ENCODE results near the gene SLC9A8. TPM values are rescaled to one million over a fixed set of nuclear protein-coding genes. Genes with fewer than 3 reads are reported as not detected.

Gene SLC9A8
- total and polyA plus RNA-seq, 2 donors (not counting 1 experiment from before 2014, with no cell fraction given): 17.8 to 29.7 TPM

DNA sequence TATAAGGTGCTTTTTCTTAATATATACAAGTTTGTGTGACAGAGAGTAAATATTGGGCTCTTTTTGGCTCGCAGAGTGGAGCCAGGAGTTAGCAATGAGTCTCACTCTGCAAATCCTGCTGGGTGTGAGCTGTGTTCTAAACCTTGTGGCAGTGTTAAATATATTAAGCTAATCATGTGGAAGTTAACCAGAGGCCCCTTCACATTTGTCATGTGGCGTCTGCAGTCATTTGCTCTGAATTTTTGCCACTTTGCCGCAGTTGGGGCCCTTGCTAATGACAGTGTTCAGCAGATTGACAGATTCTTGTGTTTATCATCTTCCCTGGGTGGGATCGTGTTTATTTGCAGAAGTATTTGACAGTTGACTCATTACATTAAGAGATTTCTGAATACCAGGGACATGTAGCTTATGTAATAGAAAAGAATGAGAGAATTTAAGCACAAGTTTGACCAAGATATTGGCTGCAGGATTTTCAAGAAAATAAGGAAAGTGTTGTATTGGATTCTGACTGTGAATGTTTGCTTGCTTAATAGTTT, 64.8 kb downstream of the SLC9A8 start:
- H3K27me3 ChIP-seq (replicated peaks in 1 of 4; ENCODE audit: control extremely low read depth in 1 of 4, control insufficient read depth in 3 of 4, insufficient read depth in 4 of 4, low read length in 3 of 4): no peaks in the 10 kb centered on the region
- no peaks in the 10 kb centered on the region for H3K9me3 Mint-ChIP-seq (ENCODE audit: insufficient read depth)
- H3K4me2 ChIP-seq (replicated peaks; ENCODE audit: low read depth, low read length, poor library complexity, severe bottlenecking): no peak overlapping the region
- H3K4me1 ChIP-seq (ENCODE audit: control insufficient read depth in 2 of 2, insufficient read depth in 2 of 2, low read length in 2 of 2): no peaks in the 10 kb centered on the region
- no peak overlapping the region for H3K9ac ChIP-seq (ENCODE audit: low read length)
- H3K79me2 ChIP-seq (ENCODE audit: control insufficient read depth, insufficient read depth, low read length): no peaks in the 10 kb centered on the region
- no peak for DNase-seq
- ATAC-seq (ENCODE audit: low read depth): no peak
- no peak overlapping the region for H2AFZ ChIP-seq (ENCODE audit: insufficient read depth, low read depth, low read length, poor library complexity, severe bottlenecking)
- no peaks in the 10 kb centered on the region for H3K4me1 Mint-ChIP-seq
- ChIA-PET POLR2A (interaction anchor here (0.6 kb wide), 1 partner anchor 28 kb away, joined by 3 read pairs; no protein-coding TSS in a partner anchor), CTCF (interaction anchor here (1.2 kb wide), 1 partner anchor 16 kb away, joined by 3 read pairs; no protein-coding TSS in a partner anchor)
- no peak overlapping the region for H3K4me3 ChIP-seq (ENCODE audit: control extremely low read depth in 1 of 5, extremely low read depth in 1 of 5, insufficient read depth in 1 of 5, low read depth in 2 of 5, low read length in 4 of 5)
- intact Hi-C loops (cut with micrococcal nuclease): no loop called here
- H4K20me1 ChIP-seq (ENCODE audit: control insufficient read depth, insufficient read depth, low read length, poor library complexity, severe bottlenecking): no peaks in the 10 kb centered on the region
- no peak for TF ChIP-seq EZH2 (IDR thresholded peaks at IDR 0.05; ENCODE audit: borderline replicate concordance, insufficient read depth, low read depth, low read length, poor library complexity, severe bottlenecking)
- TF ChIP-seq CTCF (IDR thresholded peaks at IDR 0.05): no peak
- H3K9me3 ChIP-seq (ENCODE audit: control extremely low read depth in 1 of 3, control insufficient read depth in 2 of 3, insufficient read depth in 1 of 3, low read length in 2 of 3): no peaks in the 10 kb centered on the region
- no peaks in the 10 kb centered on the region for H3K27me3 Mint-ChIP-seq
- H3K4me3 Mint-ChIP-seq: no peak overlapping the region
- H3K27ac ChIP-seq (ENCODE audit: low read length in 2 of 2): no peak overlapping the region
- H3K36me3 ChIP-seq (replicated peaks in 1 of 2; ENCODE audit: control extremely low read depth in 1 of 2, control insufficient read depth in 1 of 2, extremely low read depth in 1 of 2, insufficient read depth in 2 of 2, low read length in 1 of 2): peaks cover 0 to 47% of the 10 kb centered on the region in 2 experiments
- H3K27ac Mint-ChIP-seq: no peak overlapping the region
- WGBS (ENCODE audit: insufficient coverage): 83% methylated on average over 3 of the region's 4 CpGs

GRCh38 chr20:49878977-49879376, 66.3 kb downstream of the SLC9A8 start:
- POLR2A ChIA-PET: no interaction called here
- H4K20me1 ChIP-seq (ENCODE audit: control insufficient read depth, insufficient read depth, low read length, poor library complexity, severe bottlenecking): no peaks in the 10 kb centered on the region
- DNase-seq: no peak
- H2AFZ ChIP-seq (ENCODE audit: insufficient read depth, low read depth, low read length, poor library complexity, severe bottlenecking): no peak overlapping the region
- Mint-ChIP-seq H3K4me3 (no peak overlapping the region), H3K9me3 (ENCODE audit: insufficient read depth) (no peaks in the 10 kb centered on the region), H3K27ac (no peak overlapping the region), H3K4me1 (no peaks in the 10 kb centered on the region), H3K27me3 (no peaks in the 10 kb centered on the region)
- no peaks in the 10 kb centered on the region for H3K27me3 ChIP-seq (replicated peaks in 1 of 4; ENCODE audit: control extremely low read depth in 1 of 4, control insufficient read depth in 3 of 4, insufficient read depth in 4 of 4, low read length in 3 of 4)
- H3K4me1 ChIP-seq (ENCODE audit: control insufficient read depth in 2 of 2, insufficient read depth in 2 of 2, low read length in 2 of 2): no peaks in the 10 kb centered on the region
- intact Hi-C loops (cut with micrococcal nuclease): no loop called here
- ATAC-seq (ENCODE audit: low read depth): no peak
- H3K36me3 ChIP-seq (replicated peaks in 1 of 2; ENCODE audit: control extremely low read depth in 1 of 2, control insufficient read depth in 1 of 2, extremely low read depth in 1 of 2, insufficient read depth in 2 of 2, low read length in 1 of 2): peaks cover 0 to 55% of the 10 kb centered on the region in 2 experiments
- H3K9ac ChIP-seq (ENCODE audit: low read length): no peak overlapping the region
- CTCF ChIA-PET: no interaction called here
- H3K27ac ChIP-seq (ENCODE audit: low read length in 2 of 2): no peak overlapping the region
- 100% methylated on average over 1 of the region's 1 CpG for WGBS (ENCODE audit: insufficient coverage)
- no peaks in the 10 kb centered on the region for H3K9me3 ChIP-seq (ENCODE audit: control extremely low read depth in 1 of 3, control insufficient read depth in 2 of 3, insufficient read depth in 1 of 3, low read length in 2 of 3)
- H3K79me2 ChIP-seq (ENCODE audit: control insufficient read depth, insufficient read depth, low read length): no peaks in the 10 kb centered on the region
- H3K4me3 ChIP-seq (ENCODE audit: control extremely low read depth in 1 of 5, extremely low read depth in 1 of 5, insufficient read depth in 1 of 5, low read depth in 2 of 5, low read length in 4 of 5): no peak overlapping the region
- no peak overlapping the region for H3K4me2 ChIP-seq (replicated peaks; ENCODE audit: low read depth, low read length, poor library complexity, severe bottlenecking)
- TF ChIP-seq CTCF (IDR thresholded peaks at IDR 0.05): no peak
- no peak for TF ChIP-seq EZH2 (IDR thresholded peaks at IDR 0.05; ENCODE audit: borderline replicate concordance, insufficient read depth, low read depth, low read length, poor library complexity, severe bottlenecking)

Data from B cell (primary cell).